Ovary (tissue), 9 donors: ENCODE measurements around the gene PFKP. TPM values are rescaled to one million over a fixed set of nuclear protein-coding genes. Genes with fewer than 3 reads are reported as not detected.

Source experiments
- DNase-seq, 5 donors: peaks; one replicate each; pipeline ENCODE4 v3.0.0-alpha.2; 2019 to 2020
- H3K27ac ChIP-seq, 2 donors: fragments of 200-600 bp; one replicate each; pipeline versions ENCODE4 v1.5.1 to v1.8.0; 2019 to 2022
- H3K27me3 ChIP-seq: fragments of 200-600 bp; one replicate; pipeline ENCODE4 v1.8.0; 2022
- H3K36me3 ChIP-seq: fragments of 200-600 bp; sonication (generic); one replicate; pipeline ENCODE4 v1.5.1; 2019
- H3K4me1 ChIP-seq: one replicate; pipeline ENCODE4 v1.8.1; 2013; ENCODE audit warnings: mild to moderate bottlenecking, moderate library complexity; ENCODE audit not compliant: insufficient read depth
- H3K4me3 ChIP-seq: fragments of 200-600 bp; sonication (generic); one replicate; pipeline ENCODE4 v1.5.1; 2017
- H3K9me3 ChIP-seq, 2 donors: fragments of 200-600 bp in 1 of 2; sonication (generic) in 1 of 2; one replicate each; pipeline versions ENCODE4 v1.5.1 to v1.8.1; 2013 to 2019; ENCODE audit warnings: mild to moderate bottlenecking in 1 of 2, moderate library complexity in 1 of 2
- EP300 ChIP-seq: sonication (generic); formaldehyde crosslinking; IDR thresholded peaks from one replicate; pipeline ENCODE4 v1.6.1; 2017; ENCODE audit warnings: antibody characterized with exemption
- POLR2A ChIP-seq: fragments of 450-650 bp; IDR thresholded peaks from one replicate; pipeline ENCODE4 v1.6.1; 2017; ENCODE audit warnings: antibody characterized with exemption, mild to moderate bottlenecking, moderate library complexity
- WGBS, 3 donors: extraction: QIAGEN DNeasy Blood & Tissue Kit in 1 of 3; methylation state at CpG; one replicate each; pipeline versions ENCODE4 v1.1.5 to v1.1.7; 2013 to 2017; 5-methylcytosine and 5-hydroxymethylcytosine counted together
- intact Hi-C, 4 donors: fragments of 100-400 bp; cut with DNase I; formaldehyde crosslinking; loops; one replicate each; pipeline versions ENCODE4 v1.11.0 to v1.15.1; 2022 to 2023
- polyA plus RNA-seq, 2 donors: library from polyadenylated mRNA; stranded (reverse); fragments of 200-250 nt in 1 of 2; fragments of 350-450 nt in 1 of 2; fragmentation: Illumina TruSeq in 1 of 2; extraction: RNeasy Lipid Tissue Mini Kit (QIAGEN cat#74804) in 1 of 2; gene quantifications; one replicate each; pipeline ENCODE4 v1.2.3, GENCODE V29; 2013 to 2014
- total RNA-seq, 7 donors: library from RNA; depleted of rRNA in 2 of 7; stranded (reverse); fragments of >200 nt in 2 of 7; fragmentation: NEBNext Ultra II Directional in 3 of 7; extraction: Animal tissue kit (Norgen Biotek cat#: 25700) in 3 of 7; gene quantifications; one replicate each; pipeline versions ENCODE4 v1.1.0 to v1.2.4, GENCODE V29; 2016 to 2023
- TF ChIP-seq, protein P1 (sequence below), 3 donors: fragments of 450-650 bp in 2 of 3; fragments of 200-600 bp in 1 of 3; IDR thresholded peaks; one replicate each; pipeline versions ENCODE4 v1.5.1 to v1.8.0; 2016 to 2022; ENCODE audit warnings: antibody characterized with exemption in 3 of 3, mild to moderate bottlenecking in 1 of 3
- donor health status: DM: no; HTN: no; CAD: no; lungs with moderate emphysema.
- donor health status: DM: no; HTN: no; CAD: no.
- donor health status: Bipolar disorder and iron deficiency.
- donor health status: DM: yes; HTN: yes; CAD: no.
- donor health status: DM: no; HTN: no; CAD: no.
- donor health status: DM: yes; HTN: yes; CAD: no.

Gene PFKP
- total and polyA plus RNA-seq, 9 donors = 12.4 to 74.9 (median 23.1) TPM

DNA sequence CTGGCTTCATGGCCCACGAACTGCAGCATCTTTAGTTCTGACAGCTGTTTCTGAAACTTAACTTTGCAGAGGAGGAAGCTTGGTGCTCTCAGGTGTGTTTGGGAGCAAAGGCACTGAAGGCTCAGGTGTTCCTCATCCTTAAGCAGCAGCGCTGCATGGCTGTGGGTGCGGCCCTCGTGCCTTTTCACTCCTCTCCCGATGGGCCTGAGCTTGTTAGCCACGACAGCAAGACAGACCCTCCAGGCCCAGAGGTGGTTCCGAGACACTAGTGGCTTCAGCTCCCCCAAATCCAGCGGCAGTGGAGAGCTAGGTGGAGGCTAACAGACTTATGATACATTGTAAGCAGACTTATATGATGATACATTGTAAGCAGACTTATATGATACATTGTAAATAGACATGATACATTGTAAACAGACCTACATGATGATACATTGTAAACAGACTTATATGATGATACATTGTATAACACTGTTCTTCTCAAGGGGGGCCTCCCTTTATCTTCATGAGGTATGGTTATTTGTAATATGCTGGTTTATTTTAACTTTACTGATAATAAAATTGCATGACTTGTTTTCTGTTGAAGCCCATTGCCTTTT, 14.1 kb downstream of the PFKP start:
- no peak for DNase-seq
- no peak for TF ChIP-seq EP300
- TF ChIP-seq, protein P1, sequence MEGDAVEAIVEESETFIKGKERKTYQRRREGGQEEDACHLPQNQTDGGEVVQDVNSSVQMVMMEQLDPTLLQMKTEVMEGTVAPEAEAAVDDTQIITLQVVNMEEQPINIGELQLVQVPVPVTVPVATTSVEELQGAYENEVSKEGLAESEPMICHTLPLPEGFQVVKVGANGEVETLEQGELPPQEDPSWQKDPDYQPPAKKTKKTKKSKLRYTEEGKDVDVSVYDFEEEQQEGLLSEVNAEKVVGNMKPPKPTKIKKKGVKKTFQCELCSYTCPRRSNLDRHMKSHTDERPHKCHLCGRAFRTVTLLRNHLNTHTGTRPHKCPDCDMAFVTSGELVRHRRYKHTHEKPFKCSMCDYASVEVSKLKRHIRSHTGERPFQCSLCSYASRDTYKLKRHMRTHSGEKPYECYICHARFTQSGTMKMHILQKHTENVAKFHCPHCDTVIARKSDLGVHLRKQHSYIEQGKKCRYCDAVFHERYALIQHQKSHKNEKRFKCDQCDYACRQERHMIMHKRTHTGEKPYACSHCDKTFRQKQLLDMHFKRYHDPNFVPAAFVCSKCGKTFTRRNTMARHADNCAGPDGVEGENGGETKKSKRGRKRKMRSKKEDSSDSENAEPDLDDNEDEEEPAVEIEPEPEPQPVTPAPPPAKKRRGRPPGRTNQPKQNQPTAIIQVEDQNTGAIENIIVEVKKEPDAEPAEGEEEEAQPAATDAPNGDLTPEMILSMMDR (IDR thresholded peaks at IDR 0.05) = no peak
- TF ChIP-seq POLR2A = no peak
- H3K9me3 ChIP-seq = no peaks in the 10 kb centered on the region
- WGBS, 3 donors = 92 to 94% (median 93%) methylated on average over 8 of the region's 8 CpGs
- no peaks in the 10 kb centered on the region for H3K27me3 ChIP-seq
- H3K4me1 ChIP-seq = no peaks in the 10 kb centered on the region
- H3K27ac ChIP-seq = no peak overlapping the region
- H3K36me3 ChIP-seq = no peaks in the 10 kb centered on the region
- intact Hi-C loops = no loop called here
- H3K4me3 ChIP-seq = no peak overlapping the region

DNA sequence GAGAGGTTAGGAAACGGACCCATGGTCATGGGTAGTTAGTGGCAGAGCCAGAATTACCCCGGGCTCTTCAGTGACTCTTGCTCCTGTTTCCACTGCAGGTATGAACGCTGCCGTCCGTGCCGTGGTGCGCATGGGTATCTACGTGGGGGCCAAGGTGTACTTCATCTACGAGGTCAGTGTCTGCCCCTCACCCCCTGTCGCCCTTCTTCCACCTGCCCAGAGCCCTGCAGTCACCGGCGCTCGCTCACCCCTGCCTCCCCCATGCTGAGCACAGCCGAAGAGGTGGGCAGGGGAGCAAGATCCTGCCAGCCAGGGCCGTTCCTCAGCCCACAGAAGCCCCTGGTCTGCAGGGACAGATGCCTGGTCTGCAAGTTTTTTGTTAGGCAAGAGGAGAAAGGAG, 14.9 kb downstream of the PFKP start:
- Histone ChIP-seq H3K4me1 (no peaks in the 10 kb centered on the region), H3K9me3 (no peaks in the 10 kb centered on the region), H3K4me3 (no peak overlapping the region), H3K27me3 (no peaks in the 10 kb centered on the region), H3K36me3 (no peaks in the 10 kb centered on the region), H3K27ac (no peak overlapping the region)
- peak in 1 of 5 donors; percentile 16 for DNase-seq
- intact Hi-C loops = no loop called here
- TF ChIP-seq, protein P1 (IDR thresholded peaks at IDR 0.05) = no peak
- TF ChIP-seq EP300 (no peak), POLR2A (no peak)
- WGBS, 3 donors = 94% methylated on average over 15 of the region's 15 CpGs

DNA sequence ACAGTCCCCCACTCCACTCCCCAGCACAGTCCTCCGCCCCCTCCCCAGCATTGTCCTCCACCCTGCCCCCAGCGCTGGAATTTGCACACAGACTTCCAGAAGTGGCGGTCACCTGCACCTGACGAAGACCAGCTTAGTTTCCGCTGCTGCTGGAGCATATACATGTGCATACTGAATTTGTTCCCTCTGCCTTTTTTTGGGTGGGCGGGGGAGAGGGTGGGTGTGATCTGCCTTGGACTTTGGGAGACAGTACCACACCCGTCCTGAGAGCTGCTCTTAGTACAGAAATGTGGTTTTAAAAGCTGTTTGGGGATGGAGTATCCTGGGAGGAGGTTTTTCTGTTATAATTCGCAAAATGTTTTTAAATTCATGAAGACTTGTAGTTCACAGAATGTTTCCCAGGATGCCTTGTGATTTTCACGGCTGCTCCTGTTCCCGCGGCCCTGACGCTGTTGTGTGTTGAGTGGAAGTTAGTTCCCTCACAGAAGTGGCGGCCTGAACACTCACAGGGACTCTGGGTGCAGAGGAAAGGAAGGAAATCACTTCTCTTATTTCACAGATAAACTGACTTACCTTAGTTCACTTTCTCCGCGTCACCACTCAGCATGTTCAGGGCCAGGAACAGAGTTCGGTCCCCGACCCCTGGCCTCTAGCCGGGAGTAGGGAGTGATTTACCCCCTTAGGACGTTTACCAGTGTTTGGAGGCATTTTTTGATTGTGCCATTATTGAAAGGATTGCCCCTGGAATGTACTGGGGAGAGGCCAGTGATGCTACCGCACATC, 18.6 kb downstream of the PFKP start:
- Histone ChIP-seq H3K27me3 (no peaks in the 10 kb centered on the region), H3K27ac (no peak overlapping the region), H3K9me3 (no peaks in the 10 kb centered on the region), H3K4me1 (no peaks in the 10 kb centered on the region), H3K36me3 (no peaks in the 10 kb centered on the region), H3K4me3 (no peak overlapping the region)
- peak in 1 of 5 donors; percentile 23 for DNase-seq
- WGBS, 3 donors = 69 to 78% (median 71%) methylated on average over 19 to 20 of the region's 20 CpGs
- TF ChIP-seq, protein P1 (IDR thresholded peaks at IDR 0.05) = no peak
- TF ChIP-seq EP300 = no peak
- TF ChIP-seq POLR2A = no peak
- intact Hi-C loops = no loop called here

DNA sequence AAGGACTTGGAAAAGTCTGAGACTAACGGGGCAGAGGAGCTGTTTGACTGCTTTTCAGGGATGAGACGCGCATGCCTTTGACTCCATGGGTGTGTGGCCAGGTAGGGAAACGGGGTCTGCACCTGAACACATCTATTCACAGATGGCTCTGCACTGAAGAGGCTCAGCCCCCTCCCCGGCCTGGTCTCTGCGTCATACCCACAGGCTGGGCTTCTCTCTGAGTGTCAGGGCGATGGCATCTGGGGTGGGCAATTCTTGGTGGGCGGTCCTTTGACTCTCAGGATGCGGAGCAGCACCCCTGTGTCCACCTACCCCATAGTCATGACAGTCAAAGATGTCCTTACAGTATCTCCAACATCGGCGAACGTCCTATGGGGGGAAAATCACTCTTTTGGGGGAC, 23.0 kb downstream of the PFKP start:
- H3K27ac ChIP-seq = no peak overlapping the region

More for the DNA sequence above, 23.0 kb downstream of the PFKP start:
- peaks cover 3% of the 10 kb centered on the region for H3K4me1 ChIP-seq
- no peaks in the 10 kb centered on the region for H3K9me3 ChIP-seq
- no peak for DNase-seq
- no peaks in the 10 kb centered on the region for H3K36me3 ChIP-seq
- WGBS, 3 donors = 86 to 94% (median 91%) methylated on average over 12 of the region's 12 CpGs
- H3K4me3 ChIP-seq = no peak overlapping the region
- TF ChIP-seq, protein P1 (IDR thresholded peaks at IDR 0.05) = no peak
- TF ChIP-seq EP300 (no peak), POLR2A (no peak)
- intact Hi-C loops = no loop called here
- H3K27me3 ChIP-seq = no peaks in the 10 kb centered on the region
